Karpas-422 (cell line): ENCODE results near the gene ZNF567. TPM values are rescaled to one million over a fixed set of nuclear protein-coding genes. Genes with fewer than 3 reads are reported as not detected.
"Not testable (repeated sequence)": the region's sequence is repeated elsewhere in the genome, so short reads cannot be mapped to it uniquely, and the experiment has no call there.

Experiments
- DNase-seq: peaks from one replicate; pipeline ENCODE4 v3.0.0-alpha.2; 2015
- H2AFZ ChIP-seq: fragments of 200-600 bp; sonication (generic); 2 replicates; pipeline ENCODE4 v1.6.1; 2014; ENCODE audit warnings: antibody characterized with exemption, low read length, mixed read lengths
- H3K27ac ChIP-seq: fragments of 200-600 bp; sonication (generic); 2 replicates; pipeline ENCODE4 v1.5.1; 2014; ENCODE audit warnings: mild to moderate bottlenecking, low read length, moderate library complexity
- H3K27me3 ChIP-seq: fragments of 200-600 bp; sonication (generic); 2 replicates; pipeline ENCODE4 v1.6.1; 2014; ENCODE audit warnings: low read length, mixed read lengths
- H3K36me3 ChIP-seq: fragments of 200-600 bp; sonication (generic); 2 replicates; pipeline ENCODE4 v1.6.1; 2014; ENCODE audit warnings: low read length, mixed read lengths; ENCODE audit not compliant: insufficient read depth
- H3K4me1 ChIP-seq: fragments of 200-600 bp; sonication (generic); 2 replicates; pipeline ENCODE4 v1.6.1; 2014; ENCODE audit warnings: mild to moderate bottlenecking, low read length, mixed read lengths
- H3K4me2 ChIP-seq: fragments of 200-600 bp; sonication (generic); 2 replicates; pipeline ENCODE4 v1.6.1; 2014; ENCODE audit warnings: low read length, low read depth, mild to moderate bottlenecking; ENCODE audit not compliant: poor library complexity, severe bottlenecking
- H3K4me3 ChIP-seq: fragments of 200-600 bp; sonication (generic); 2 replicates; pipeline ENCODE4 v1.5.1; 2014; ENCODE audit warnings: mild to moderate bottlenecking, antibody characterized with exemption, low read length, mixed read lengths
- H3K79me2 ChIP-seq: fragments of 200-600 bp; sonication (generic); 2 replicates; pipeline ENCODE4 v1.6.1; 2014; ENCODE audit warnings: mild to moderate bottlenecking, low read length, mixed read lengths
- H3K9ac ChIP-seq: fragments of 200-600 bp; sonication (generic); 2 replicates; pipeline ENCODE4 v1.6.0; 2014; ENCODE audit warnings: low read length
- H3K9me2 ChIP-seq: fragments of 200-600 bp; sonication (generic), shearing (Covaris generic); replicated peaks from 2 replicates; pipeline ENCODE4 v1.6.0; 2014; ENCODE audit warnings: mild to moderate bottlenecking, low read length, moderate library complexity; ENCODE audit not compliant: insufficient read depth
- H3K9me3 ChIP-seq: fragments of 300-700, 200-600 bp; sonication (generic); 2 replicates; pipeline ENCODE4 v1.6.1; 2014; ENCODE audit warnings: low read length, mixed read lengths
- H4K20me1 ChIP-seq: fragments of 200-600 bp; sonication (generic); 2 replicates; pipeline ENCODE4 v1.6.1; 2014; ENCODE audit warnings: mild to moderate bottlenecking, antibody characterized with exemption, low read length, low read depth; ENCODE audit not compliant: insufficient read depth
- total RNA-seq: library from RNA; depleted of rRNA; stranded (reverse); fragments of >200 nt; shearing (Covaris generic); gene quantifications from 2 replicates; pipeline ENCODE4 v1.2.3, GENCODE V29; 2014; ENCODE audit warnings: low replicate concordance; rRNA removed

The ZNF567 gene
- total RNA-seq, 1 experiment from 2014 or later: 13.9 TPM

DNA sequence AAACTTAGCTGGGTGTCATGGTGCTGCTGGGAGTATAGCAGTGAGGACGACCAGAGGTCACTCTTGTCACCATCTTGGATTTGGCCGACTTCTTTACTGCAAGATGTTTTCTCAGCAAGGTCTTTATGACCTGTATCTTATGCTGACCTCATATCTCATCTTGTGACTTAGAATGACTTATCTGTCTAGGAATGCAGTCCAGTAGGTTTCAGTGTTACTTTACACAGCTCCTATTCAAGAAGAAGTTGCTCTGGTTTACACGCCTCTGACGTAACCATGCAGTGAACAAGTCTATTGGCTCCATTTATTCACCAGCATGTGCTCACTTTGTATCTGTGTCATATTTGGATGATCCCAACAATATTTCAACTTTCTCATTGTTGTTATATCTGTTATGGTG lies 58.5 kb downstream of the ZNF567 start:
- Histone ChIP-seq H3K27me3 (no peaks in the 10 kb centered on the region), H4K20me1 (no peaks in the 10 kb centered on the region), H3K9me2 (no peaks in the 10 kb centered on the region), H3K4me1 (no peaks in the 10 kb centered on the region), H3K36me3 (peaks cover 53% of the 10 kb centered on the region), H3K27ac (no peak overlapping the region), H2AFZ (no peak overlapping the region), H3K79me2 (0 out of 2 replicates have a peak, but pooled peaks cover 3% of the 10 kb centered on the region), H3K9ac (no peak overlapping the region), H3K4me2 (no peak overlapping the region), H3K9me3 (peaks cover 63% of the 10 kb centered on the region), H3K4me3 (no peak overlapping the region)
- no peak for DNase-seq

GRCh38 chr19:36747750-36748149 lies 60.3 kb downstream of the ZNF567 start:
- H4K20me1 ChIP-seq: no peaks in the 10 kb centered on the region
- no peak overlapping the region for H2AFZ ChIP-seq
- H3K27ac ChIP-seq: no peak overlapping the region
- peaks cover 66% of the 10 kb centered on the region for H3K9me3 ChIP-seq
- H3K36me3 ChIP-seq: peaks cover 70% of the 10 kb centered on the region
- H3K9ac ChIP-seq: no peak overlapping the region
- no peaks in the 10 kb centered on the region for H3K9me2 ChIP-seq
- H3K4me1 ChIP-seq: no peaks in the 10 kb centered on the region
- no peak overlapping the region for H3K4me2 ChIP-seq
- no peak for DNase-seq
- H3K79me2 ChIP-seq: 0 out of 2 replicates have a peak, but pooled peaks cover 3% of the 10 kb centered on the region
- H3K4me3 ChIP-seq: no peak overlapping the region
- H3K27me3 ChIP-seq: no peaks in the 10 kb centered on the region

DNA sequence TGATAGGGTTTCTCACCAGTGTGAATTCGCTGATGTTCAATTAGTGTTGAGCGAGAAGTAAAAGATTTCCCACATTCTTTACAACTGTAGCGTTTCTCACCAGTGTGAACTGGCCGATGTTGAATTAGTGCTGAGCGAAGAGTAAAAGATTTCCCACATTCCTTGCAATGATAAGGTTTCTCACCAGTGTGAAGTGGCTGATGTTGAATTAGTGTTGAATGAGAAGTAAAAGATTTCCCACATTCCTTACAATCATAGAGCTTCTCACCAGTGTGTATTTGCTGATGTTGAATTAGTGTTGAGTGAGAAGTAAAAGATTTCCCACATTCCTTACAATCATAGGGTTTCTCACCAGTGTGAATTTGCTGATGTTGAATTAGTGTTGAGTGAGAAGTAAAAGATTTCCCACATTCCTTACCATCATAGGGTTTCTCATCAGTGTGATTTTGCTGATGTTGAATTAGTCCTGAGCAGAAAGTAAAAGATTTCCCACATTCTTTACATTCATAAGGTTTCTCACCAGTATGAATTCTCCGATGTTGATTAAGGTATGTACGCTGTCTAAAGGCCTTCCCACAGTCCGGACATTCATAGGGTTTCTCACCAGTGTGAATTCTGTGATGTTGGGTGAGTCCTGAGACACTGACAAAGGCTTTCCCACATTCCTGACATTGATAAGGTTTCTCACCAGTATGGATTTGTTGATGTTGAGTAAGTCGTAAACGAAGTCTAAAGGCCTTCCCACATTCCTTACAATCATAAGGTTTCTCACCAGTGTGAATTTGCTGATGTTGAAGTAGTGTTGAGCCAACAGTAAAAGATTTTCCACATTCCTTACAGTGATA lies 61.2 kb downstream of the ZNF567 start:
- Histone ChIP-seq H2AFZ (no peak overlapping the region), H3K4me2 (no peak overlapping the region), H3K27me3 (no peaks in the 10 kb centered on the region), H3K4me1 (no peaks in the 10 kb centered on the region), H3K36me3 (peaks cover 78% of the 10 kb centered on the region), H3K9ac (no peak overlapping the region), H3K27ac (no peak overlapping the region), H3K9me3 (peaks cover 66% of the 10 kb centered on the region), H3K9me2 (no peaks in the 10 kb centered on the region), H3K4me3 (no peak overlapping the region), H4K20me1 (no peaks in the 10 kb centered on the region), H3K79me2 (0 out of 2 replicates have a peak, but pooled peaks cover 3% of the 10 kb centered on the region)
- DNase-seq: no peak

GRCh38 chr19:36749613-36750012 lies 62.2 kb downstream of the ZNF567 start:
- not testable (repeated sequence) for H4K20me1 ChIP-seq, H3K9me2 ChIP-seq, H3K4me3 ChIP-seq, H3K4me1 ChIP-seq, H2AFZ ChIP-seq, H3K79me2 ChIP-seq, H3K27me3 ChIP-seq, H3K4me2 ChIP-seq, H3K9ac ChIP-seq, DNase-seq, H3K27ac ChIP-seq
- peaks cover 64% of the 10 kb centered on the region for H3K9me3 ChIP-seq
- peaks cover 82% of the 10 kb centered on the region for H3K36me3 ChIP-seq

- H3K27me3 ChIP-seq: no peaks in the 10 kb centered on the region
- H3K9me3 ChIP-seq: peaks cover 66% of the 10 kb centered on the region
- no peak overlapping the region for H3K4me3 ChIP-seq
- H3K27ac ChIP-seq: no peak overlapping the region
- 0 out of 2 replicates have a peak, but pooled peaks cover 3% of the 10 kb centered on the region for H3K79me2 ChIP-seq
- no peak overlapping the region for H3K4me2 ChIP-seq
- no peak for DNase-seq
- no peaks in the 10 kb centered on the region for H4K20me1 ChIP-seq
- no peak overlapping the region for H2AFZ ChIP-seq
- H3K4me1 ChIP-seq: no peaks in the 10 kb centered on the region
- H3K9me2 ChIP-seq: no peaks in the 10 kb centered on the region
- H3K36me3 ChIP-seq: peaks cover 83% of the 10 kb centered on the region
- no peak overlapping the region for H3K9ac ChIP-seq
These were observed 62.8 kb downstream of the ZNF567 start for GRCh38 chr19:36750066-36750691.

Other genes starting within 250 kb of the ZNF567 start
- gene ZNF566, start 198.1 kb upstream of the ZNF567 start, total RNA-seq: 17.3 and 21.4 TPM in 2 replicates
- gene ZNF260, start 159.3 kb upstream of the ZNF567 start, total RNA-seq: 9.6 and 31.6 TPM in 2 replicates
- gene ZNF529, start 114.3 kb upstream of the ZNF567 start, total RNA-seq: 12.2 and 23.1 TPM in 2 replicates
- 2.9 and 6.1 TPM in 2 replicates for gene ZNF382, start 82.3 kb upstream of the ZNF567 start, total RNA-seq
- 9.5 and 17.5 TPM in 2 replicates for gene ZNF461, start 20.8 kb upstream of the ZNF567 start, total RNA-seq
- gene ZNF850, start 85.2 kb downstream of the ZNF567 start, total RNA-seq: 0.97 and 2.7 TPM in 2 replicates
- 10.5 and 16.1 TPM in 2 replicates for gene ZNF790, start 150.8 kb downstream of the ZNF567 start, total RNA-seq
- gene ZNF345, start 163.3 kb downstream of the ZNF567 start, total RNA-seq: 4.4 and 11.3 TPM in 2 replicates
- gene ZNF829, start 228.7 kb downstream of the ZNF567 start, total RNA-seq: 0.47 and 1.8 TPM in 2 replicates
- gene ZNF568, start 228.7 kb downstream of the ZNF567 start, total RNA-seq: 0.48 and 2.1 TPM in 2 replicates